SH-SY5Y (cell line): Measurements from ENCODE around the gene DOCK4.

Source experiments
- GATA2 ChIP-seq: IDR thresholded peaks from 2 replicates; pipeline ENCODE4 v1.6.1; 2011; ENCODE audit warnings: mild to moderate bottlenecking, low read depth, low read length
- GATA3 ChIP-seq: IDR thresholded peaks from 2 replicates; pipeline ENCODE4 v1.6.1; 2011; ENCODE audit warnings: low read depth, mild to moderate bottlenecking, low read length, moderate library complexity

DNA sequence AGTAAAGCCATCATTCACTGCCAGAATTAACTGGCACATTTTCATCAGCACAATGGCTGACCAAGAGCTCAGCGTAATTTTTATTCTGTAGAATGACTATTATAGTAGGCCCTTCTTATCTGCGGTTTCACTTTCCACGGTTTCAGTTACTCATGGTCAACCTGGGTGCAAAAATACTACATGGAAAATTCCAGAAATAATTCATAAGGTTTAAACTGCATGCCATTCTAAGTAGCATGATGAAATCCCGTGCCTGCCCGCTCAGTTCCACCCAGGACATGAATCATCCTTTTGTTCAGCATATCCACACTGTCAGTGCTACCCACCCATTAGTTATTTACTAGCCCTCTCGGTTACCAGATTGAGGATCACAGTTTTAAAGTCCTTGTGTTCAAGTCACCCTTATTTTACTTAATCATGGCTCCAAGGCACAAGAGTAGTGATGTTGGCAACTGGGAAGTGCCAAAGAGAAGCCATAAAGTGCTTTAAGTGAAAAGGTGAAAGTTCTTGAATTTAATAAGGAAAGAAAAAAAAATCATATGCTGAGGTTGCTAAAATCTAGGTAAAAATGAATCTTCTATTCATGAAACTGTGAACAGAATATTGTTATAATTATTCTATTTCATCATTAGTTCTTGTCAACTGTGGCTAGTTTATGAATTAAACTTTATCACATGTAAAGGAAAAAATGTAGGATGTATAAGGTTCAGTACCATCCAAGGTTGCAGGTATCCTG lies 204.9 kb downstream of the DOCK4 start:
- no peak for TF ChIP-seq GATA2
- TF ChIP-seq GATA3: no peak
